Measurements from ENCODE around the gene C19orf38. TPM values are rescaled to one million over a fixed set of nuclear protein-coding genes. Genes with fewer than 3 reads are reported as not detected.

C19orf38 gene
- polyA plus RNA-seq, 2 of the 4 experiments (the other 2 are of a cell fraction) = 0.09 to 0.13 TPM

GRCh38 chr19:10805758-10806247 lies 42.4 kb upstream of the C19orf38 start:
- Histone ChIP-seq H3K4me1 (no peaks in the 10 kb centered on the region), H3K9me3 (no peaks in the 10 kb centered on the region), H3K27ac (no peak overlapping the region), H3K4me3 (no peak overlapping the region), H3K4me2 (no peak overlapping the region)
- no peak for ATAC-seq
- FAIRE-seq = no peak
- no peak for DNase-seq (ENCODE audit: low read depth in 1 of 2, low spot score in 1 of 2)
- 97% methylated on average over 7 of the region's 11 CpGs for WGBS (ENCODE audit: missing lambda C conversion rate)
- POLR2A ChIA-PET = interaction anchor here (1.1 kb wide), 1 partner anchor 30 kb away, joined by 3 read pairs; the partner anchor contains the start of gene TMED1
- TF ChIP-seq JUNB (IDR thresholded peaks at IDR 0.05) = no peak
- CTCF ChIA-PET = interaction anchor here (0.7 to 1.5 kb wide), 3 partner anchors 9 to 89 kb away, joined by 3 to 6 read pairs (median 5); partner anchors contain the start of gene DNM2

- no peaks in the 10 kb centered on the region for H3K9me3 ChIP-seq
- FAIRE-seq (no peak), DNase-seq (ENCODE audit: low read depth in 1 of 2, low spot score in 1 of 2) (peak in 1 of 2 experiments; percentile 39), ATAC-seq (peak; percentile 13 to 36; a peak in 3 of 6 replicates)
- ChIA-PET POLR2A (no interaction called here), CTCF (interaction anchor here (1.5 kb wide), 1 partner anchor 12 kb away, joined by 3 read pairs; no protein-coding TSS in a partner anchor)
- H3K4me3 ChIP-seq = no peak overlapping the region
- no peak for TF ChIP-seq ZFP36 (IDR thresholded peaks at IDR 0.05; ENCODE audit: borderline replicate concordance, partially characterized antibody)
- no peak for TF ChIP-seq HMGXB4 (CRISPR knock-in tag; IDR thresholded peaks at IDR 0.05; ENCODE audit: borderline replicate concordance)
- no peak for TF ChIP-seq HOXB5 (CRISPR knock-in tag; IDR thresholded peaks at IDR 0.05)
- TF ChIP-seq ZSCAN20 (CRISPR knock-in tag; IDR thresholded peaks at IDR 0.05) = no peak
- TF ChIP-seq MAX (IDR thresholded peaks at IDR 0.05) = no peak
- TF ChIP-seq HDAC2 (IDR thresholded peaks at IDR 0.05) = no peak
- no peak for TF ChIP-seq PHF8 (IDR thresholded peaks at IDR 0.05; ENCODE audit: borderline replicate concordance, low read depth)
- TF ChIP-seq RCOR1 (IDR thresholded peaks at IDR 0.05; ENCODE audit: low read depth, low read length) = no peak
- TF ChIP-seq SREBF2 (IDR thresholded peaks at IDR 0.05) = no peak
- no peak for TF ChIP-seq EP300 (IDR thresholded peaks at IDR 0.05)
- TF ChIP-seq RFX5 (IDR thresholded peaks at IDR 0.05) = no peak
- no peak for TF ChIP-seq HEYL (CRISPR knock-in tag; IDR thresholded peaks at IDR 0.05)
- TF ChIP-seq FOSB (CRISPR knock-in tag; IDR thresholded peaks at IDR 0.05) = no peak
- no peak for TF ChIP-seq BCL3 (IDR thresholded peaks at IDR 0.05)
- no peak for TF ChIP-seq ZNF302 (CRISPR knock-in tag; IDR thresholded peaks at IDR 0.05)
- TF ChIP-seq HES2 (IDR thresholded peaks at IDR 0.05) = no peak
- peak overlapping the region in 1 of 2 experiments; percentile 13; a peak in 1 of 6 replicates for H3K27ac ChIP-seq
- WGBS (ENCODE audit: missing lambda C conversion rate) = 72% methylated on average over 10 of the region's 10 CpGs
- H3K4me1 ChIP-seq = peaks cover 14% of the 10 kb centered on the region
- H3K4me2 ChIP-seq = no peak overlapping the region
Observed at GRCh38 chr19:10808937-10809649, 39.1 kb upstream of the C19orf38 start.

- WGBS (ENCODE audit: missing lambda C conversion rate) = 94% methylated on average over 9 of the region's 15 CpGs
- Histone ChIP-seq H3K27ac (peak overlapping the region in 1 of 2 experiments; percentile 13; a peak in 1 of 6 replicates), H3K4me2 (no peak overlapping the region), H3K4me1 (peaks cover 14% of the 10 kb centered on the region), H3K9me3 (no peaks in the 10 kb centered on the region), H3K4me3 (no peak overlapping the region)
- CTCF ChIA-PET = interaction anchor here (1.5 kb wide), 1 partner anchor 11 kb away, joined by 3 read pairs; no protein-coding TSS in a partner anchor
- DNase-seq (ENCODE audit: low read depth in 1 of 2, low spot score in 1 of 2) = no peak
- FAIRE-seq = no peak
- TF ChIP-seq ESRRA (IDR thresholded peaks at IDR 0.05; ENCODE audit: borderline replicate concordance, low read length) = no peak
- no peak for TF ChIP-seq E2F6 (IDR thresholded peaks at IDR 0.05; ENCODE audit: borderline replicate concordance, low read depth)
- no peak for TF ChIP-seq MYC (IDR thresholded peaks at IDR 0.05; ENCODE audit: borderline replicate concordance, low read length)
- TF ChIP-seq HMGXB4 (CRISPR knock-in tag; IDR thresholded peaks at IDR 0.05; ENCODE audit: borderline replicate concordance) = no peak
- no peak for TF ChIP-seq TP53 (CRISPR knock-in tag; IDR thresholded peaks at IDR 0.05)
- TF ChIP-seq SREBF2 (IDR thresholded peaks at IDR 0.05) = no peak
- no peak for TF ChIP-seq HOXB5 (CRISPR knock-in tag; IDR thresholded peaks at IDR 0.05)
- TF ChIP-seq ZNF302 (CRISPR knock-in tag; IDR thresholded peaks at IDR 0.05) = no peak
- no peak for TF ChIP-seq RAD21 (conservative IDR thresholded peaks at IDR 0.05 in 1 of 2, IDR thresholded peaks at IDR 0.05 in 1 of 2)
- no peak for TF ChIP-seq BCL3 (IDR thresholded peaks at IDR 0.05)
- no peak for TF ChIP-seq FOXS1 (CRISPR knock-in tag; IDR thresholded peaks at IDR 0.05)
- TF ChIP-seq EP300 (IDR thresholded peaks at IDR 0.05) = no peak
- ATAC-seq = no peak; a peak in 1 of 6 replicates
- POLR2A ChIA-PET = no interaction called here
Observed at GRCh38 chr19:10809651-10810285, 38.4 kb upstream of the C19orf38 start.
